ENCODE measurements around the gene CNKSR3. TPM values are rescaled to one million over a fixed set of nuclear protein-coding genes. Genes with fewer than 3 reads are reported as not detected.

CNKSR3 gene
- total RNA-seq, 4 donors from 2014 or later, result 11.7 to 22.7 (median 13.7) TPM

GRCh38 chr6:154457881-154458284, 52.6 kb downstream of the CNKSR3 start:
- no peaks in the 10 kb centered on the region for H3K36me3 ChIP-seq
- H3K9me3 ChIP-seq, result no peaks in the 10 kb centered on the region
- WGBS, 2 donors, result 71 to 74% methylated on average over 5 of the region's 5 CpGs
- H3K4me1 ChIP-seq, result peaks cover 0 to 28% (median 7%) of the 10 kb centered on the region in 4 donors
- H3K4me3 ChIP-seq, result no peak overlapping the region
- no peaks in the 10 kb centered on the region for H3K27me3 ChIP-seq
- TF ChIP-seq POLR2A (IDR thresholded peaks at IDR 0.05) (no peak), EP300 (IDR thresholded peaks at IDR 0.05) (no peak), CTCF (IDR thresholded peaks at IDR 0.05) (no peak)
- H3K27ac ChIP-seq, result peak overlapping the region in 1 of 4 donors; percentile 47
- DNase-seq (ENCODE audit: low spot score in 2 of 2), result no peak

- no peaks in the 10 kb centered on the region for H3K9me3 ChIP-seq
- TF ChIP-seq EP300 (IDR thresholded peaks at IDR 0.05) (no peak), POLR2A (IDR thresholded peaks at IDR 0.05) (no peak), CTCF (IDR thresholded peaks at IDR 0.05) (no peak)
- peaks cover 0 to 28% (median 7%) of the 10 kb centered on the region in 4 donors for H3K4me1 ChIP-seq
- no peaks in the 10 kb centered on the region for H3K36me3 ChIP-seq
- WGBS, 2 donors, result 84 to 85% methylated on average over 13 of the region's 13 CpGs
- no peak for DNase-seq (ENCODE audit: low spot score in 2 of 2)
- no peak overlapping the region for H3K4me3 ChIP-seq
- peak overlapping the region in 2 of 4 donors; percentile 29 to 47 for H3K27ac ChIP-seq
- H3K27me3 ChIP-seq, result no peaks in the 10 kb centered on the region
Observed at GRCh38 chr6:154457046-154457713, 53.3 kb downstream of the CNKSR3 start.

- no peaks in the 10 kb centered on the region for H3K36me3 ChIP-seq
- peaks cover 0 to 20% (median 3%) of the 10 kb centered on the region in 4 donors for H3K4me1 ChIP-seq
- H3K27me3 ChIP-seq, result no peaks in the 10 kb centered on the region
- H3K4me3 ChIP-seq, result no peak overlapping the region
- H3K9me3 ChIP-seq, result no peaks in the 10 kb centered on the region
- WGBS, 2 donors, result 38 to 53% methylated on average over 2 of the region's 2 CpGs
- DNase-seq (ENCODE audit: low spot score in 2 of 2), result no peak
- TF ChIP-seq POLR2A (IDR thresholded peaks at IDR 0.05) (no peak), CTCF (IDR thresholded peaks at IDR 0.05) (no peak), EP300 (IDR thresholded peaks at IDR 0.05) (no peak)
- peak overlapping the region in 1 of 4 donors; percentile 69 for H3K27ac ChIP-seq
Observed at GRCh38 chr6:154453329-154453728, 57.2 kb downstream of the CNKSR3 start.

- Histone ChIP-seq H3K36me3 (no peaks in the 10 kb centered on the region), H3K4me1 (peaks cover 0 to 19% (median 8%) of the 10 kb centered on the region in 4 donors), H3K4me3 (no peak overlapping the region), H3K27me3 (no peaks in the 10 kb centered on the region), H3K9me3 (no peaks in the 10 kb centered on the region), H3K27ac (no peak overlapping the region)
- 84 to 93% methylated on average over 3 of the region's 3 CpGs for WGBS, 2 donors
- TF ChIP-seq CTCF (IDR thresholded peaks at IDR 0.05), result no peak
- no peak for TF ChIP-seq EP300 (IDR thresholded peaks at IDR 0.05)
- TF ChIP-seq POLR2A (IDR thresholded peaks at IDR 0.05), result no peak
- DNase-seq (ENCODE audit: low spot score in 2 of 2), result no peak
Observed at GRCh38 chr6:154450498-154450897, 60.0 kb downstream of the CNKSR3 start.

- peaks cover 0 to 19% (median 8%) of the 10 kb centered on the region in 4 donors for H3K4me1 ChIP-seq
- TF ChIP-seq EP300 (IDR thresholded peaks at IDR 0.05) (no peak), CTCF (IDR thresholded peaks at IDR 0.05) (no peak), POLR2A (IDR thresholded peaks at IDR 0.05) (no peak)
- 17 to 25% methylated on average over 11 of the region's 11 CpGs for WGBS, 2 donors
- no peaks in the 10 kb centered on the region for H3K36me3 ChIP-seq
- H3K4me3 ChIP-seq, result no peak overlapping the region
- no peak for DNase-seq (ENCODE audit: low spot score in 2 of 2)
- peak overlapping the region in 1 of 4 donors; percentile 60 for H3K27ac ChIP-seq
- no peaks in the 10 kb centered on the region for H3K27me3 ChIP-seq
- no peaks in the 10 kb centered on the region for H3K9me3 ChIP-seq
Observed at GRCh38 chr6:154448448-154449096, 61.9 kb downstream of the CNKSR3 start.
